SHP77 treated with DMSO at 0.1 percent for 48 hours (cell line): ENCODE data around the gene FMNL2.
"Not testable (repeated sequence)": the region's sequence is repeated elsewhere in the genome, so short reads cannot be mapped to it uniquely, and the experiment has no call there.

Experiments
- DNase-seq: peaks from one replicate; lab custom pipeline; 2025; lab: John Stamatoyannopoulos, UW

FMNL2 gene

DNA sequence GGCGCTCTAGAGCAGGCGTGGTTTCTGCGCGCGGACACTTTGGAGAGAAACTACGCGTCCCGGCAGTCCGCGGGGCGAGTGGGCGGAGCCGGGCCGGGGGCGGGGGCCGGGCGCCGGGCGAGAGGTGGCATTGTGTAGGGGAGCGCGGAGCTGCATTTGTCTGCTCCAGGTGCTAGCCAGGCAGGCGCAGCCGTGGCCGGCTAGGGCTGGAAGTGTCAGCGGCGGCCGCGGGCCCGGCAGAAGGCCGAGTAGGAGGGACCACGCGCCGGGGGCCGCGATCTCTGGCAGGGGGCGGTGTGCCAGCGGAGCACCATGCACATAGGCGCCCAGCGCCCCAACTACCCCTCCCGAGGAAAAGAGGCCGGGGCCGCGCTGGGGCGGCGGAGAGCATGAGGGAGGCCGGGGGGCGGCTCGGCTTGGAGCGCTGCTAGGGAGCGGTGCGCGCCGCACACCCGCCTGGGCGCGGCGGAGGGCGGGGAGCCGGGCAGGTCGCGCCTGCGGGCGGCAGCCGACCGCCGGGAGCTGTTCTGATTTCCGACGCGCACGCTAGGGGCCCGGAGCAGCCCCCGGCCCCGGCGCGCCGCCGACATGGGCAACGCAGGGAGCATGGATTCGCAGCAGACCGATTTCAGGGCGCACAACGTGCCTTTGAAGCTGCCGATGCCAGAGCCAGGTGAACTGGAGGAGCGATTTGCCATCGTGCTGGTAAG, at the start of gene FMNL2:
Gene FMNL2, plus strand, starts transcription at position 159 of the 710 bp plus-strand sequence.
- peak; percentile 38 for DNase-seq

DNA sequence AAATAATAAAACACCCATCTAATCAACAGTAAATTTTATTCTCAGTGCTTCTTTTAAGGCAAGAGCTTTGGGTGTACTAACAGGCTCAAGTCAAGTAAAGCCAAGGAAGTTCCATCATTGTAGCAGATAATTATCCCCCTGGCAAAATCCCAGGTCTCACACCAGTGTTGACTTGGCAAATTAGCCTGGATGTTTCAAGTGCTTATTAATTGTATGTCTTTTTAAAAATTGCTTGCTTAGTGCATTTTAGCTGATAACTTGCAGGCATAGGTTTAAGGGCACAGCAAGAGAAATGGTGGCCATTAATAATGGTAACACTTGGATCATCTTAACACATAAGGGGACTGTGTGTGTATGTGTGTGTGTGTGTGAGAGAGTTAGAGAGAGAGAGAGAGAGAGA, 42.0 kb upstream of the FMNL2 start:
- no peak for DNase-seq

DNA sequence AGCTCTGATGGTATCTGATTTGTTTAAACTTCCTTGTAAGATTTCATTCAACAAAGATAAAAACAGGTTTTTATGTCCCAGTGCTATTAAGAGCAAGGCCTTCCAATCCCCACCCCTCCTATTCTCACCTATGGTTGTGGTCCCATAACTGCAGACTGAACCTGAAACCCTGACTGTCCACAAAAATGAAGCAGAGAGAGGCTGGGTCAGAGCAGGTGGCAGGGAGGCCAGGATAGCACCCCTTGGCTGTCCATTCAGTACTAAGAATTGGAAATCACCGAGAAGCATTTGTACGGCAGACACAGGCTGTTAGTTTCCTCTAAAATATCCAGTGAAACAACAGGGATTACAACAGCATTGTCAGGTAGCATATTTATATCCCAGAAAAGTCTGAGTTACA, 37.3 kb upstream of the FMNL2 start:
- no peak for DNase-seq

DNA sequence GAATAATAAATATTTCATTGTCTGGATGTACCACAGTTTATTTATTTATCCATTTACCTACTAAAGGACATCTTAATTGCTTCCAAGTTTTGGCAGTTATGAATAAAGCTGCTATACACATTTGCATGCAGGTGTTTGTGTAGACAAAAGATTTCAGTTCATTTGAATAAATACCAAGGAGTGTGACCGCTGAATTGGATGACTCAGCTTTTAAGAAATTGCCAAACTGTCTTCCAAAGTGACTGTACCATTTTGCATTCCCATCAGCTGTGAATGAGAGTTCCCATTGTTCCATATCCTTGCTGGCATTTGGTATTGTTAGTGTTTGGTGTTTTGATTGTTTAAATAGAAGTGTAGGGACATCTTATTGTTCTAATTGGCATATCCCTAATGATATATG, 36.2 kb upstream of the FMNL2 start:
- no peak for DNase-seq

DNA sequence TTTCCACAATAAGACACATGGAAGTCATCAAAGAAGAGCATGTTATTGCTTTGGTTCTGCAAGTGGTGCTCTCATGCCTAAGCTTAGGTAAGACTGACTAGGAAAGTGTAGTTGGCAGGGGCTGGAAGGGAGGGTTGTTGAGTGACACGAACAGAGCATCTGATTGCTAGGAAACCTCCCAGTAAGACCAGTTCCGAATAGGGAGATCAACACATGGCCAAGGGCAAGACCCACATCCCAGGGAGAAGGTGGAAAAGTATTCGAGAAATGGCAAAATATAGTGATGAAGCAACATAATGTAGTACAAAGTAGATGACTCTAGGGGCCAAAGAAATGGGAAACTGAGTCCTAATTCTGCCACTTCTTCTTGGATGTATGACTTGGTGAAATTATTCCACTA, 33.8 kb upstream of the FMNL2 start:
- DNase-seq: no peak

DNA sequence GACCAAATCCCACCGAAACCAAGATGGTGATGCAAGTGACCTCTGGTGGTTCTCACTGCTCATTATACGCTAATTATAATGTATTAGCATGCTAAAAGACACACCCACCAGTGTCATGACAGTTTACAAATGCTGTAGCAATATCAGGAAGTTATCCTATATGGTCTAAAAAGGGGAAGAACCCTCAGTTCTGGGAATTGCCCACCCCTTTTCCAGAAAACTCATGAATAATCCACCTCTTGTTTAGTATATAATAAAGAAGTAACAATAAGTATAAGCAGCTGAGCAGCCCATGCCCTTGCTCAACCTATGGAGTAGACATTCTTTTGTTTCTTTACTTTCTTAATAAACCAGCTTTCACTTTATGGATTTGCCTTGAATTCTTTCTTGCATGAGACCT, 31.0 kb upstream of the FMNL2 start:
- DNase-seq: no peak

DNA sequence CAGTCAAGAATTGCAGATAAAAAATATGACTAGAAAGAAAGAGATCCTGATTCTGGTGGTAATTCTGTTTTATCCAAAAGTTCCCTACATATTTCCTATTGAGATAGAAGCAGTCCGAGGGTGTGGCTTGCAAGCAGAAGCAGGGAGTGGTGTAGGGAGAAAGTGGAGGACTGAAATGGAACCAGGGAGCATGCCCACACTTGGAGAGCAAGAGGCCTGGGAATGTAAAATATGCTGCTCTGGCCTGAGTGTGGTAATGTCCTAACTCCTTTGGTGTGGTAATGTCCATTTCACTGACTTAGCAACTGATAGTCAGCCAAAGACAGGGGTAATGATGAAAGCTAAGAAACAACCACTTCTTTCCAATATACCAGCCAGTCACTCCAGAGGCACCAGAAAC, 30.1 kb upstream of the FMNL2 start:
- no peak for DNase-seq

DNA sequence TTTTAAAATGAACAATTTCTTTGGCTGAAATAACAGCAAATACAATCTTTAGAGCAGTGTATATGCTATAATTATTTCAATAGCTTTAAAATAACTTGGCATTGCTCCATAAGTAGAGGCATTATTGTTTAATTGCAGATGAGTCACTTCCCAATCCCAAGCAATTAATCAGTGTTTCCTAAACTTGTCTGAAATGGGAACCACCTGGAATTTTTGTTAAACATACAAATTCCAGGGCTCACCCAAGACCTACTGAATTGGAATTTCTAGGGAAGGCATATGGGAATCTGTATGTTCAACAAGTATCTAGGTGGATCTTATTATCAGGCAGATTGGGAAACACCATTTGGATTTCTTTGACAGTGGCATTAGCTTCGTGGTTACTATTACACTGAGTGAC, 27.1 kb upstream of the FMNL2 start:
- DNase-seq: no peak

DNA sequence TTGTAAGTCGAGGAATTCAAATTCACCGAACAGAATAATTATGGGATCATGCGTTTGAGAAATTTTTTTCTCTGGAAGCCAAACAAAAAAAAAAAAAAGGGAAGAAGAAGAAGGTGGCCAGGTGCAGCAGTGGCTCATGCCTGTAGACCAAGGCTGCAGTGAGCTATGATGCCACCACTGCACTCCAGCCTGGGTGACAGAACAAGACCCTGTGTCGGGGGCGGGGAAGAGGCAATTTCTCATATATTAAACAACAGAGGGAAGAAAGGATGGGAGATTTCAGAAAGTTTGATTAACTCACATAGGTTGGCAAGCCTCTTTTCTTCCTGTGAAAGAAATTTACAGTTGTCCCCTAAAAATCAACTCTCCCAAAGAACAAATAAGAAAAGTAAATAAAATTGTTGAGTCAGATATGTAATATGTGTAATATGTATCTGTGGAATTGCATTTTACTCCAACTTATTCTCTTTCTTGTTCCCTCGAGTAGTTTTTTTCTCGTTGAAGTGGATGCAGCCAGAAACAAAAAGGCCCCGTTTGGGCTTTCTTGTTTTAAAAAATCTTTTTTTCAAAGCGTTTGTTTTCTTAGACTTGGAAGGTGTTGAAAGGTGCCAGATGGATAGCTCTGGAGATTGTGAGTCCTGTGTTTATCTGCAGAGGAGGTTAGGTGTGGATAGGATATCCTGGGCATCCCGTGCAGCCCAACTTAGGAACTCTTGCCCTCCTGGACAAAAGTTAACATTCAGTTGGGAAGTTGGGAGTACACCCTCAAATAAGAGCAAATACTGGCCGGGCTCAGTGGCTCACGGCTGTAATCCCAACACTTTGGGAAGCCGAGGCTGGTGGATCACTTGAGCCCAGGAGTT, 25.4 kb upstream of the FMNL2 start:
- no peak for DNase-seq

DNA sequence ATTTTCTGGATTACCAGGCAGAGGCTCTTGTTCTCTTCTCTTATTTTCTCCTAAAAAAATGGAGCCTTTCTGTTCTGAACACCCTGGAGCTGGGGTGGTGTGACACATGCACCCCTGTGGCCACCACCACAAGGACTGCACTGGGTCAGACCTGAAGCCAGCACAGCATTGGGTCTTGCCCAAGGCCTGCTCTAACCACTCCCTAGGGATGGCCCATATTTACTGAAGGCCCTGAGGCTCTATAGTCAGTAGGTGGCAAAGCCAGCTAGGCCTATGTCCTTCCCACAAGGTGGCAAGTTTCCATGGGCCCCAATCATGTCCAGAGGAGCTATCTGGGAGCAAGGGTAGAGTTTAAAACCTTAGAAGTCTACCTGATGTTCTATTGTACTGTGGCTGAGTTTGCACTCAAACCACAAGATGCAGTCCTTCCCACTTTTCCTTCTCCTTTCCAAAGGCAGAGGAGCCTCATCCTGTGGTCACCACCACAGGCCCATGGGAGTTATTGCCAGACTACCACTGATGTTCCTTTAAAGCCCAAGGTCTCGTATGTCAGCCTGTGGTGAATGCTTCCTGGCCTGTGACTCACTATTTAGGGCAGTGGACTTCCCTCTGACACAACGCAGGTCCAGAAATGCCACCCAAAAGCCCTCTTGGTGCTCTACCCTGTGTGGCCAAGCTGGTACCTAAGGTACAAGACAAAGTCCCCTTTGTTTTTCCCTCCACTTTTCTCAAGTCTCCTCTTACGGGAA, 15.0 kb upstream of the FMNL2 start:
- DNase-seq: no peak

DNA sequence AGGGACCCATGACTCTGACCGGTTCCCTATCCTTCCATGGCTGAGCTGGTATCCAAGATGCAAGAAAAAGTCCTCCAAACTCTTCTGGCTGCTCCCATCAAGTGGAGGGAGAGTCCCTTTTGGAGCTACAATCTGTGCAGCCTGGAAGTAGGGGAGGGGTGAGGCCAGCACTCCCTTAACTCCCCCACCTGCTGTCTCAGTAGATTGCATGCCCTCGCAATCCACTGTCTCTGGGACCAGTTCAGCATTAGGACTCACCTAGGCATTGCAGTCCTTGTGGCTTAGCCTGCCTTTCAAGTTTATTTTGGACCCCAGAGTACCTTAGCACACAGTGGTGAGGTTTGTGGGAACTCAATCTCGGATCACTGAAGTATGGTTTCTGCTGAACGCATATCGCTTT, 14.2 kb upstream of the FMNL2 start:
- no peak for DNase-seq

DNA sequence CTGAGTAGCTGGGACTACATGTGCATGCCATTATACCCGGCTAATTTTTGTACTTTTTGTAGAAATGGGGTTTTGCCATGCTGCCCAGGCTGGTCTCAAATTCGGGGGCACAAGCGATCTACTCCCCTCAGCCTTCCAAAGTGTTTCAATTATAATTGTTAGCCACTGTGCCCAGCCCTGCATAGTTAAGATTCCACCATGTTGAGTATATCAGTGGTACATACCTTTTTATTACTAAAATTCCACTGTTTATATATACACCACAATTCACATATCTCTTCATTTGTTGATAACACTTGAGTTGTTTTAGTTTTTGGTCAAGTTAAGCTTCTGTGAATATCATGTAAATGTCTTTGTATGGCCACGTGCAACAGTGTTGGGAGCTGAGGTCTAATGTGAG, 12.8 kb upstream of the FMNL2 start:
- no peak for DNase-seq

DNA sequence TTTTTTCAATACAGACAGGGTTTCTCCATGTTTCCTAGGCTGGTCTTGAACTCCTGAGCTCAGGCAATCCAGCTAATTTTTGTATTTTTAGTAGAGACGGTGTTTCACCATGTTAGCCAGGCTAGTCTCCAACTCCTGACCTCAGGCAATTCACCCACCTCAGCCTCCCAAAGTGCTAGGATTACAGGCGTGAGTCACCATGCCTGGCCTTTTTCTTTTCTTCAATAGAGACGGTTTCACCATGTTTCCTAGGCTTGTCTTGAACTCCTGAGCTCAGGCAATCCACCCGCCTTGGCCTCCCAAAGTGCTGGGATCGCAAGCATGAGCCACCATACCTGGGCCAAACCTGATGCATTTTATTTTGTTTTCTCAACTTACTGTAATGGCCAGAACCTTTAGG, 9.8 kb upstream of the FMNL2 start:
- DNase-seq: not testable (repeated sequence)

DNA sequence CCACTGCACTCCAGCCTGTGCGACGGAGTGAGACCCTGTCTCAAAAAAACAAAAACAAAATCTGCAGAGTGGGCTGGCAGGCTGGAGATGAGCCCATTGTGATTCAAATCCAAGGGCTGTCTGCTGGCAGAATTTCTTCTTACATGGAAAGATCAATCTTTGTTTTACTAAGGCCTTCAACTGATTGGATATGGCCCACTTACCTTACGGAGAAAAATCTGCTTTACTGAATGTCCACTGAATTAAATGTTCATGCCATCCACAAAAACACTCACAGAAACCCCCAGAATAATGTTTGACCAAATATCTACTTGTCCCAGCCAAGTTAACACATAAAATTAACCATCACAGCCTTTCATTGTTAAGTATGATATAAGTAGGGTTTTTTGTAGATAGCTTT, 8.3 kb upstream of the FMNL2 start:
- no peak for DNase-seq

DNA sequence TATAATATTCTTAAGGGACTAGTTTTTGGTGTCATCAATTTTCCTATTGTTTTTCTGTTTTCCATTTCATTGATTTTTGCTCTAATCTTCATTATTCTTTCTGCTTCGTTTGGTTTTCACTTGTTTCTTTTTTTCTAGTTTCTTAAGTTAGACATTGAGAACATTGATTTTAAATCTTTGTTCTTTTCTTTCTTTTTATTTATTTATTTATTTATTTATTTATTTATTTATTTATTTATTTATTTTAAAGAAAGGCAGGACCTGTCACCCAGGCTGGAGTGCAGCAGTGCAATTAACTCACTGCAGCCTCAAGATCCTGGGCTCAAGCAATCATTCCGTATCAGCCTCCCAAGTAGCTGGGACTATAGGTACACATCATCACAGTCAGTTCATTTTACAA, 7.0 kb upstream of the FMNL2 start:
- no peak for DNase-seq

DNA sequence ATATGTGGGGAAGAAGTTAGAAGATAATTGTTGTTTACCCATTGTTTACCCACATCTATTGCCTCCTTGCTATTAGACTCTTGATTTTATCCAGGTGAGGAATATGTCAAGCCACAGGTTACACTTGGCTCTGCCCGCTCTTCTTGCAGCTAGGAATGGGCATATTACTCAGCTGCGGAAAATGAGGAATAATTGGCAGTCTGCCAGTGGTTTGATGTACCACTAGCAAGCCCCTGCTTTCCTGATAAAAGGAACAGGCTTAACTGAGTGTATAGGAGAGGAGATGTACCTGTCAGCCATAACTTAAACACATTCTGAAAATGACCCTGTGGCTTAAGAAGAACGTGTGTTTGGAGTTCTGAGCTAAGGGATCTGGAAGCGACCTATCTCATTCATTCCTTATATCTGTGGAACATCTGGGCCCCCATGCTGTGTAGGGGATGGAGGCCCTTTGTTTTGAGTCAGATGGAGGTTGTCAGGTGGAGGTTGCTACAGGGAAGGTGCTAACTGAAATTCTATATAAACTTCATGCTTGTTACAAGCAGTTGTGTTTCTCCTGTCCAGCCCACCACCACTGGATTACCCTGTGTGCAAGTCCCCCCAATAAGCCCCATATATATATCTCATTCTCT, 4.6 kb upstream of the FMNL2 start:
- no peak for DNase-seq

DNA sequence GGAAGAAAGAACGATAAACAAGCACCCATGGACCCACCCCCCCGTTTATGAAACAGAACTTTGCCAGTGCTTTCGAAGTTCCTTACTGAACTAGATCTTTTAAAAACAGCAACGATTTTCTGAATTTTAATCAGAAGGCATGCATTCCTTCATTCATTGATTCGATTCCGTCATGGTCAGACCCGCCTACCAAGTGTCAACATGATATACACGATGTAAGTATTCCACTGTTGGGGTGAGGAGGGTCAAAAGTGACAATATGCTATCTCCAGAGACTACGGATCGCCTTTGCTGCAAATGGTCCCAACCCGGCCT, 316 bp upstream of the FMNL2 start:
- no peak for DNase-seq

DNA sequence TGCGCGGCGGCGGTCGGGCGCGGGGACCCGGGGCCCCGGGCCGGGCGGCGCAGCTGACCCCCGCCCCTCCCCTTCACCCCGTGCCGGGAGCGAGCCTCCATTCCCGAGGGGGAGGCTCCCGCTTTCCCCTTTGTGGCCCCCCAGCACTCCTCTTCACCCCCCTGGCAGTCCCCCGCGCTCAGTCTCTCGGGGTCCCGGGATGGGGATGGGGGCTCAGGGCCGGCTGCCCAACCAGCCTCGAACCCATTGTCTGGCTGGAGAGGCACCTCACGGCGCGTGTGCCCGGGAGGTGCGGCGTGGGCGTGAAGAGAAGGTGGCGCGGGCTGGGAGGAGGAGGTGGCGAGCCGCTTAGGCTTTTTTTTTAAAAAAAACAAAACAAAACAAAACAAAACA, 748 bp downstream of the FMNL2 start:
- DNase-seq: no peak

DNA sequence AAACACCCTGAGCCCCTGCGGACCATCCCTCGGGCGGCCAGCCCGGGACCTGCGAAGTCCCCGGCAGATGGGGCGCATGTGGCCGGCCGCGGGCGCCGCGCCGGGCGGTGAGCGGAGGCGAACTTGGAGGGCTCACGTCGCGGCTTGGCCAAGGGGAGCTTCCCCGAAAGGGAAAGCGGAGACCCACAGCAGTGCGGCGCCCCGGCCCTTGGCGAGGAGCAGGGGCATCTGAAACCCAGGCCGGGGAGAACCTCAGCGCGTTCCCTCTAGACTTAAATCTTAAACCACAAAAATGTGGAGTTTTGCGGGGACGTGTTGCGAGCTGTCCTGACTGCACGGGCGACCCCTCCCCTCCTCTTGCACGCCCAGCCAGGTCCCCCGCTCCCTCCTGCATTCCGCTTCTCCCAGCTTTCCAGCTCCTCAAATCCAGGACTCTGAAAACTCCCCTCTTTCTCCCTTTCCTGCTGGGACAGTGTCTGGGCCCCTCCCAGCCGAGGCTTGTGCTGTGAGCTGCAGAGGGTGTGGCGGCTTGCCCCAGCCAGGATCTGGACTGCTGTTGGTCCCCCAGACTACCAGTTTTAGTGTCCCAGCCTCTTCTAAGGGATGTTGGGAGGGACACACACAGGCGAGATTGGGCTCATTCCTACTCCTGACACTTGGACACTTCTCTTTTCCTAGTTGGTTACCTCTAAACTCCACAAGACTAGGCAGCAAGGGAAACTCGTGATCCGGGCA, 1.3 kb downstream of the FMNL2 start:
- DNase-seq: no peak

DNA sequence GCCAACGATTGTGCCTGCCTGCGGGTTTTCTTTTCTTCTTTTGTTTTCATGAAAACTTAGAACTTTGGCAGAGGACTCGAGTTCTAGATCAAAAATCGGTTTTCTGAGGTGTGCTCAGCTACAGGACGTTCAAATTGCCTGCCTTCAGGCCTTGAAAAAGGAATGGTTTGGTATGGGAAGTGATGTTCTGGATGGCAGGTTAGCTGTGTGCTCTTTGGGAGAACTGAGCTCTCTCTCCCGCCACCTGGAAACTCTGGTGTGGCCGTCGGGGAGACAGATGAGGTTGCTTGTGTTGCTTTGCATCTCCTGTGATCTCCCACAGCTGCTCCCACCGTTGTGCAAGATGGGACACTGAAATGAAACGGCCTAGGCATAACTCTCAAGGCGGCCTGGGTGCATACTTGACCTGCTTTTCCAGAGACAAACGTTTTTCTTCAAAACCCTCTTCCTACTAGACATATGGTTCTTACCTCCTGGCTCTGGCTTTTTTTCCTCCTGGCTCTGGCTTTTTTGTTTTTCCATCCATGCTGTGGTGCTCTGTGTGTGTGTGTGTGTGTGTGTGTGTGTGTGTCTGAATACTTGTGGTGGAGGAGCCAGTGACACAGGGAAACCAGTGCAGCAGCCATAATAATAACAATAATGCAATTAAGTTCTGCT, 2.0 kb downstream of the FMNL2 start:
- no peak for DNase-seq

DNA sequence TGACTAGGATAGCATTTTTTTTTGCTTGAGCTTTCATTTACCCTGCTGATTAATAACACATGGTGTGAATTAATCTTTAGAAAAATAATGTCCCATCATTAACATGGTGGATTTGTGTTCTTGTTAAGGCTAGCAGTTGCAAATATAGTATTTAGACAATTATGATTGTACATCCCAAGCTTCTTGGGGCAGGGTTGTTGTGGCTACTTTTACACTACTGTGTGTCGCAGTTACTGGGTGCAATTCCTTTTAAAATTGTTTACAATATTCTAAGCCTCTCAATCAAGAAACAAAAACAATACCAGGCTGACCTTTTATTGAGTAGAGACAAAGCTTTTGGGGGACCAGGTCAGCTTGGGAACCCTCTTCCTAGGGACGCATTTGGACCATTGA, 2.5 kb downstream of the FMNL2 start:
- DNase-seq: no peak
